ENCODE data around the gene TUBB4B. TPM values are rescaled to one million over a fixed set of nuclear protein-coding genes. Genes with fewer than 3 reads are reported as not detected.

Gene TUBB4B
- total RNA-seq, 2 experiments from 2014 or later, result 241 to 249 TPM

- H3K27me3 Mint-ChIP-seq, result no peaks in the 10 kb centered on the region
- DNase-seq (no peak), ATAC-seq (ENCODE audit: low read depth) (no peak)
- H3K27ac Mint-ChIP-seq, result no peak overlapping the region
- no peak overlapping the region for H3K4me3 Mint-ChIP-seq
- H3K36me3 Mint-ChIP-seq, result peaks cover 13% of the 10 kb centered on the region
- H3K9me3 Mint-ChIP-seq, result no peaks in the 10 kb centered on the region
- POLR2A ChIA-PET, result interaction anchor here (1.2 kb wide), 1 partner anchor 21 kb away, joined by 3 read pairs; the partner anchor contains the start of gene RNF224
- H3K4me1 Mint-ChIP-seq, result peaks cover 15% of the 10 kb centered on the region
These were observed 6.2 kb downstream of the TUBB4B start for GRCh38 chr9:137247135-137247915.

DNA sequence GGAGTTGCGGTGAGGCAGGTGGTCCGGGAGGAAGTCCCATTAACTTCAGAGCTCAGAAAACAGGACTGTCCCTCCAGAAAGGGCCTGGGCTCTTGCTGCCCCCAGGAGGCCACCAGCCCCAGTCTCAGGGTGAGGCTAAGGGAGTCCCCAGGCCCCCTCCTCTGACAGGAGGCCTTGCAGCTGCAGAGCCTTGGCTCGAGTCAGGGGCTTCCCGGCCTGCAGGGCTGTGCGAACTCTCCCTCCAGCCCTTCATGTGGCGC is 6.8 kb downstream of the TUBB4B start:
- ATAC-seq (ENCODE audit: low read depth) (no peak), DNase-seq (no peak)
- POLR2A ChIA-PET, result interaction anchor here (1.2 kb wide), 1 partner anchor 21 kb away, joined by 3 read pairs; the partner anchor contains the start of gene RNF224
- Mint-ChIP-seq H3K4me3 (no peak overlapping the region), H3K9me3 (no peaks in the 10 kb centered on the region), H3K27me3 (no peaks in the 10 kb centered on the region), H3K27ac (no peak overlapping the region), H3K4me1 (peaks cover 10% of the 10 kb centered on the region), H3K36me3 (peaks cover 8% of the 10 kb centered on the region)

DNA sequence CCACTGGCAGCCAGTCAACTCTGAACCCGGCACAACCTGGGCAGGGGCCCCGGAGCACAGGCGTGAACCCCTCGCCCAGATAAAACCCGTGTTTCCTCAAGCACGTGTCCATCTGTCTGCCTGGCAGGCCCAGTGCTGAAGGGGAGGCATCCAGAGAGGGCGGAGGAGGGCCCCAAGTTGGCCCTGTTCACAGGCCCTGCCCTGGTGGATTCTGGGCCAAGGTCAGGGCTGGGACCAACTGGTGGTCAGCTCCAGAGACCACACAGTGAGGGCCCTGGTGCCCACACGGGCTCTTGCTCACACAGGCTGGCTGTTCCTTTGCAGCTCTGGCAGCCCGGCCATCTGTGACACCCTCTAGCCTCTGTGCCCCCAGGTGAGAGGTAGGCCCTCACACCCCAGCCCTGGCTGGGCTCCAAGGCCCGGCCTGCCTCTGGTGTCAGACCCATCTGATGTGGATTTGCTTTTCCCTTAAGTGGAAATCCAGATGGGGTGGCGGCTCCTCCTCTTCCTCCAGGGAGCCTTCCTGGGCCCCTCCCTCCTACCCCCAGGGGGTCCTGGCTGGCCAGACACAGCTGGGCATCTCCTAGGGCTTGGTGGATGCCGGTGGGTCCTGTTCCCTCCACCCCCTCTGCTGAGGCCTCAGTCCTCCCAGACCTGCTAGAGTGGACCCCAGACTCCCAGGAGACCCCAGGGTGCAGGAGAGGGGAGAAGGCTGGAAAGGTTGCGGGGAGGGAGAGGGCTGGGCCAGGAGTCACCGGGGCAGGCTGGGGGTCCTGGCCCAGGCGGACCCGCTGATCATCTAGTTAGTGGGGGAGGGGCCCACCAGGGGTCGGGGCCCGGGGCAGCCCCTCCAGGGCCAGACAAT is 9.5 kb downstream of the TUBB4B start:
- POLR2A ChIA-PET, result interaction anchor here (0.6 to 7.2 kb wide), 3 partner anchors 8 to 183 kb away, joined by 5 to 171 read pairs (median 14); partner anchors contain the start of gene TUBB4B
- ATAC-seq (ENCODE audit: low read depth) (no peak), DNase-seq (peak; percentile 32)
- no peaks in the 10 kb centered on the region for H3K9me3 Mint-ChIP-seq
- H3K27ac Mint-ChIP-seq, result no peak overlapping the region
- H3K27me3 Mint-ChIP-seq, result no peaks in the 10 kb centered on the region
- H3K4me1 Mint-ChIP-seq, result peaks cover 5% of the 10 kb centered on the region
- no peaks in the 10 kb centered on the region for H3K36me3 Mint-ChIP-seq
- no peak overlapping the region for H3K4me3 Mint-ChIP-seq

DNA sequence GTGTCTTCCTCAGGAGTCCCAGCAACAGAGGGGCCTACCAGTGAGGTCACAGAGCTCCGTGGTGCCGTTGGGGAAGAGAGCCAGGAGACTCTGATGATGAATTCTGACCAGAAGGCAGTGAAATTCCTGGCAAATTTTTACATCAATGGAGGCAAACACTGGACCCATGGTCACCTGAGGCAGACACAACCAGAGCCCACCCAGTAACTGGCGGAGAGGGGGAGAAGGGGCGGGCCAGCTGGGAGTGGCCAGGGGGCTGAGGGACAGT is 10.0 kb downstream of the TUBB4B start, which contains the start of gene STPG3:
Gene STPG3 (plus strand): TSS at position 93 of the 268 bp plus-strand sequence. CDS start 1 bp downstream, at position 94.
- no peaks in the 10 kb centered on the region for H3K36me3 Mint-ChIP-seq
- DNase-seq, result no peak
- no peak within 1 kb of the TSS for H3K27ac Mint-ChIP-seq
- no peak for ATAC-seq (ENCODE audit: low read depth)
- no peaks in the 10 kb centered on the region for H3K27me3 Mint-ChIP-seq
- POLR2A ChIA-PET, result interaction anchor here (7.2 kb wide), 1 partner anchor 8 kb away, joined by 171 read pairs; the partner anchor contains the start of gene TUBB4B
- H3K9me3 Mint-ChIP-seq, result no peaks in the 10 kb centered on the region
- H3K4me1 Mint-ChIP-seq, result peaks cover 5% of the 10 kb centered on the region
- no peak within 1 kb of the TSS for H3K4me3 Mint-ChIP-seq

DNA sequence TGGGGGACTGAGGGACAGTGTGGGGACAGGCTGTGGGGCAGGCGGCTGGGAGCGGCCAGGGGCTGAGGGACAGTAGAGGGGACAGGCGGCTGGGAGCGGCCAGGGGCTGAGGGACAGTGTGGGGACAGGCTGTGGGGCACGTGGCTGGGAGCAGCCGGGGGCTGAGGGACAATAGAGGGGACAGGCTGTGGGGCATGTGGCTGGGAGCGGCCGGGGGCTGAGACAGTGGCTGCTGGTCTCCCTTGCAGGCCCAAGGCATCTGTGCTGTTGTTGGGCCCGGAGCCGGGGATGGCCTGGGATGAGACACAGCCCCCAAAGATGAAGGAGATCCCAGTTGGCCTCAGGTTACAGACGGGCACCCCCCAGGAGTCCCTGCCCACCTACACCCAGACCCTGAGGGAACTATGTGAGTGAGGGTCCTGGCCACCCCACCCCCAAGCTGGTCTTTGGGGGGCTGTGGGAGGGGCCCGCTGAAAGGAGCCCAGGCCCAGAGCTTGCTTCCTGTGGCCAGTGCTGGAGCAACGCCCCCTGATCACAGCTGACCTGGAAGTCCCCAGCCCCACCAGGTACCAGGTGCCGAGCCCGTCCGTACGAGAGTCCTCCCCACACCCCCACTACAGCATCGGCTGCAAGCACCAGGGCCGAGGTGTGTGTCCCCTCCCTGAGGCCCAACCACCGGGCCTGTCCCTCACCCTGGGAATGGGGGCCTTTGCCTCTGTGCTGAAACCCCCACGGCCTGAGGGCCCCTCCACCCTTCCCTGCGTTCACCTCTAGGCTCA is 10.6 kb downstream of the TUBB4B start:
- DNase-seq (peak; percentile 31), ATAC-seq (ENCODE audit: low read depth) (no peak)
- Mint-ChIP-seq H3K9me3 (no peaks in the 10 kb centered on the region), H3K27me3 (no peaks in the 10 kb centered on the region), H3K36me3 (no peaks in the 10 kb centered on the region), H3K4me3 (no peak overlapping the region), H3K27ac (no peak overlapping the region), H3K4me1 (peaks cover 5% of the 10 kb centered on the region)
- POLR2A ChIA-PET, result interaction anchor here (7.2 kb wide), 1 partner anchor 9 kb away, joined by 171 read pairs; the partner anchor contains the start of gene TUBB4B

DNA sequence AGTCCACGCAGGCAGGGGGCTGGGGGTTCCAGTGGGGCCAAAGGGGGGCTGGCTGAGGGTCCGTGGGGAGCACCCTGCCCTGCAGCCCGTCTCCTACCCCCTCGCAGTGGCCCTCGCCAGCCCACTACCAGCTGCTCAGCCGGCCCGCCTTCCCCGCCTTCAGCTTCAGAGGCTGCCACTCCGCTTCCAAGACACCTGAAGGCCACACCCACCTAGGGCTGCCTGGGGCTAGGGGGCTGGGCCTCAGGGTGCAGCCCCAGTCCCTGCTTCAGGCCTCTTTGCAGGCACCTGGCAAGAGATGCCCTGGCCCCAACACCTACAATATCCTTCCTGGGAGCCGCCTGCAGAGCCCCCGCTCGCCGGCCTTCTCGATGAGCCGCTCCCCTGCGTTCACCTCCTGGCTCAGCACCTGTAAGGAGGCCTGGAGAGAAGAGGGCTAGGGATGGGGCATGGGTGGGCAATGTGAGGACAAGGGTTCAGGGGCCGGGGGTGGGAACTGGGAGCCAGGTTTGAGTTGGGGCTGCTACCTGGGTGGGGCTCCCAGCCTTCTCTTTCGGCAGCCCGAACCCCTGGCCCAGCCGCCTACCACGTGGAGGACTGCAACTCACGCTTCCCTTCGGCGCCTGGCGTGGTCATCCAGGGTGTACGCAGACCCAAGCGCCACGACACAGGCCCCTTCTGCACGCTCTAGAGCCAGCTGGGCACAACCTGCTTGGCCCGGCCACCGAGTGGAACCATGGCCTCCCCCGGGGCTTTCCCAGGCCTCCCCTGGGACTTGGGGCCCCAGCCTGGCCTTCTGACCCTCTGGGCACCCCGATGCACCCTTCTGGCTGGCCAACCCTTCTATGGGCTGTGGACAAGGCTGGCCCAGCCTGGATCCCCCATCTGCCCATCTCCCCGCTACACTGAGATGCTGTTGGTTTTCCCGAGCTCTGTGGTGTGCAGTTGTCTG is 11.7 kb downstream of the TUBB4B start:
- POLR2A ChIA-PET, result interaction anchor here (2.0 to 7.2 kb wide), 2 partner anchors 10 to 29 kb away, joined by 9 to 171 read pairs; partner anchors contain the start of genes CYSRT1, RNF208 and TUBB4B
- H3K4me3 Mint-ChIP-seq, result no peak overlapping the region
- DNase-seq (peak; percentile 32), ATAC-seq (ENCODE audit: low read depth) (no peak)
- H3K4me1 Mint-ChIP-seq, result peaks cover 5% of the 10 kb centered on the region
- H3K27me3 Mint-ChIP-seq, result no peaks in the 10 kb centered on the region
- no peak overlapping the region for H3K27ac Mint-ChIP-seq
- H3K9me3 Mint-ChIP-seq, result no peaks in the 10 kb centered on the region
- no peaks in the 10 kb centered on the region for H3K36me3 Mint-ChIP-seq

DNA sequence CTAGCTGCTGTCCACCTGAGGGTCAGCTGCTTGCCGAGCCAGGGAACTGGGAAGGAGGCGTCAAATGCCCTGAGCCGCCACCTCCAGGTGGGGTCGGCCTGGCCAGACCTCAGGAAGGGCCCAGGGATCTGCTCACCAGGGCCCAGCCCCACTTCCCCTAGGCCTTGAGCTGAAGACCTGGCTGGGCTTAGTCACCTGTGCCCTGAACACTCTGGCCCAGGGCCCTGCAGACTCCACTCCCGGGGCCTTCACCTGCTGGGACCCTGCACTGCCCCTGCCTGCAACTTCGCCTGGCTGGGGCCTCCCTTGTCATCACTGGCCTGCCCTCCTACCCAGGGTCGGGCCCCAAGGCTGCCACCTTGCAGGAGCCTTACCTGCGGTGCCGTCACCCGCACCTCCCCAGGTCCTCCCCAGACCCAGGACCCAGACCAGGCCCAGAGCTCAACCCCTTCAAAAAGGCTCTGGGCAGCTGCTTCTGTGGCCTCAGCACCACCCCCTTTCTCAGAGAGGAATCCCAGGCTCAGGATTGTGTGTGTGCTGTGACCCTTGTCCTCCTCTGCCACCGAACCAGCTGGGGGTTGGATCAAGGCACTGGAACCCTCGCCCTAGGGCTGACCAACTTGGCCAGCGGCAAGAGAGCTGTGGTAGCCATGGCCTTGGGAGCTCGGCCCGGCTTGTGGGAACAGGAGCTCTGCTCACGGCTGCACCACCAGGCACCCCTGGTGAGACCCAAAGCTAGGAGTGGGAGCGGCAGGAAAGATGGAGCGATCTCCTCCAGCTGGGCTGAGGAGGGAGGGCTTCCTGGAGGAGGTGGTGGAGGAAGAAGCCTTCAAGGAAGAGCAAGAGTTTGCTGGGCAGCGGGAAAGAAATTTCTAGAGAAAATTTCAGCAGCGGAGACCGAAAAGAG is 12.9 kb downstream of the TUBB4B start:
- DNase-seq (peak; percentile 38), ATAC-seq (ENCODE audit: low read depth) (no peak)
- Mint-ChIP-seq H3K4me1 (peaks cover 5% of the 10 kb centered on the region), H3K9me3 (no peaks in the 10 kb centered on the region), H3K36me3 (no peaks in the 10 kb centered on the region), H3K27me3 (no peaks in the 10 kb centered on the region), H3K4me3 (peak overlapping the region; percentile 79), H3K27ac (peak overlapping the region; percentile 64)
- POLR2A ChIA-PET, result interaction anchor here (0.5 to 7.2 kb wide), 10 partner anchors 11 to 169 kb away, joined by 3 to 171 read pairs (median 7); partner anchors contain the start of genes CYSRT1, EXD3, MAN1B1 and NOXA1

GRCh38 chr9:137254624-137255447 is 13.7 kb downstream of the TUBB4B start, which contains the start of gene NELFB:
Gene NELFB, plus strand, starts transcription at chr9:137255327.
- no peaks in the 10 kb centered on the region for H3K27me3 Mint-ChIP-seq
- peak within 1 kb of the TSS; percentile 91 for H3K4me3 Mint-ChIP-seq
- H3K9me3 Mint-ChIP-seq, result no peaks in the 10 kb centered on the region
- peaks cover 2% of the 10 kb centered on the region for H3K36me3 Mint-ChIP-seq
- peaks cover 5% of the 10 kb centered on the region for H3K4me1 Mint-ChIP-seq
- peak within 1 kb of the TSS; percentile 76 for H3K27ac Mint-ChIP-seq
- ATAC-seq (ENCODE audit: low read depth) (peak; percentile 88), DNase-seq (peak; percentile 100)
- POLR2A ChIA-PET, result interaction anchor here (0.5 to 7.2 kb wide), 10 partner anchors 12 to 169 kb away, joined by 3 to 171 read pairs (median 7); partner anchors contain the start of genes CYSRT1, EXD3, MAN1B1 and NDOR1

DNA sequence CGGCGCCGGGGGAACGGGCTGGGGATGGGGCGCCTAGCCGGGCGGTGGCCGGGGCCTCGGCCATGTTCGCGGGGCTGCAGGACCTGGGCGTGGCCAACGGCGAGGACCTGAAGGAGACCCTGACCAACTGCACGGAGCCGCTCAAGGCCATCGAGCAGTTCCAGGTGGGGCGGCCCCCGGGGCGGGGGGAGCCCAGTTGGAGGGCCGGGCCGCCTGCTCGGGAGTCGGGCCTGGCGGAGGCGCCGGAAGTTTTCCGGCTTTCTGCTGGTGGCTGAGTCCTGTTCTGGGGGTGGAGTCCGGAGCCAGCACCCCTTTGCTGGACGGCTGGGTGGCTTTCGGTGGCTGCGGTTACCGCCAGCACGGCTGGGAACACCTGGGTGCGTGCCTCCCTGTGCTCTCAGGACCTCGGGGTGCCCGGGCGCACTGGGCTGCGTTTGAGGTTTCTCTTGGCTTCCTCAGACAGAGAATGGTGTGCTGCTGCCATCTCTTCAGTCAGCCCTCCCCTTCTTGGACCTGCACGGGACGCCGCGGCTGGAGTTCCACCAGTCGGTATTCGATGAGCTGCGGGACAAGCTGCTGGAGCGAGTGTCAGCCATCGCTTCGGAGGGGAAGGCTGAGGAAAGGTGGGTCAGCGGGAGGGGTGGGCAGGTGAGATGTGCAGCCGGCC is 14.5 kb downstream of the TUBB4B start:
- H3K27me3 Mint-ChIP-seq, result no peaks in the 10 kb centered on the region
- peaks cover 2% of the 10 kb centered on the region for H3K36me3 Mint-ChIP-seq
- peaks cover 5% of the 10 kb centered on the region for H3K4me1 Mint-ChIP-seq
- POLR2A ChIA-PET, result interaction anchor here (0.8 to 7.2 kb wide), 11 partner anchors 13 to 187 kb away, joined by 3 to 171 read pairs (median 4); partner anchors contain the start of genes EXD3, MAN1B1, NDOR1 and NOXA1
- H3K27ac Mint-ChIP-seq, result peak overlapping the region; percentile 76
- H3K9me3 Mint-ChIP-seq, result no peaks in the 10 kb centered on the region
- ATAC-seq (ENCODE audit: low read depth) (peak; percentile 29), DNase-seq (no peak)
- peak overlapping the region; percentile 91 for H3K4me3 Mint-ChIP-seq

- no peaks in the 10 kb centered on the region for H3K9me3 Mint-ChIP-seq
- H3K27ac Mint-ChIP-seq, result no peak overlapping the region
- peaks cover 5% of the 10 kb centered on the region for H3K4me1 Mint-ChIP-seq
- DNase-seq (no peak), ATAC-seq (ENCODE audit: low read depth) (no peak)
- no peaks in the 10 kb centered on the region for H3K27me3 Mint-ChIP-seq
- peaks cover 2% of the 10 kb centered on the region for H3K36me3 Mint-ChIP-seq
- POLR2A ChIA-PET, result interaction anchor here (0.8 to 7.2 kb wide), 6 partner anchors 13 to 188 kb away, joined by 3 to 171 read pairs (median 3); partner anchors contain the start of genes NDOR1, TMEM203 and TUBB4B
- peak overlapping the region; percentile 91 for H3K4me3 Mint-ChIP-seq
These were observed 15.3 kb downstream of the TUBB4B start for GRCh38 chr9:137256362-137256761.

All from activated naive CD8-positive, alpha-beta T cell treated with anti-CD3 and anti-CD28 coated beads, Interleukin-2, amount 10 ng/mL, durations not matched to agents 7 days and 5 days (primary cell).